HepG2 (cell line): ENCODE results near the gene ACSBG1. TPM values are rescaled to one million over a fixed set of nuclear protein-coding genes. Genes with fewer than 3 reads are reported as not detected.

Source experiments
- ATAC-seq: fragments of 200-7000 bp; cut with Tn5 transposase; 3 replicates; pipeline ENCODE4 v1.9.1; 2020; ENCODE audit warnings: mild to moderate bottlenecking, moderate library complexity
- BruUV-seq: library from RNA; stranded (reverse); fragments of 400-500 nt; replicated peaks from 2 replicates; lab custom pipeline; 2021; lab: Mats Ljungman, UMichigan
- CTCF ChIA-PET: fragments of 300-600 bp; formaldehyde crosslinking; extraction: SDS; loops from one replicate; lab custom pipeline; 2021; ENCODE audit warnings: low total read pairs, inconsistent platforms, low intra/inter-chr PET ratio; lab: Yijun Ruan, JAX
- POLR2A ChIA-PET: fragments of 350-600 bp; sonication (Branson Sonifier 250); formaldehyde crosslinking; loops from one replicate; lab custom pipeline; 2020; ENCODE audit warnings: antibody characterized with exemption, inconsistent platforms; lab: Yijun Ruan, JAX
- DNase-seq: peaks from one replicate; pipeline ENCODE4 v3.0.0-alpha.2; 2015; ENCODE audit warnings: low spot score
- FAIRE-seq: peaks from 3 replicates; lab custom pipeline; 2011; peaks lifted over from hg19 to GRCh38; lab: Jason Lieb, UNC
- H2AFZ ChIP-seq: one replicate; pipeline ENCODE4 v1.6.1; 2011; ENCODE audit warnings: low read length, inconsistent platforms
- H3K27ac ChIP-seq: fragments of 300-600 bp; 3 replicates; pipeline ENCODE4 v1.8.0; 2011; ENCODE audit warnings: mixed run types, mild to moderate bottlenecking, mixed read lengths, low read length, inconsistent platforms; ENCODE audit not compliant: insufficient read depth; ENCODE audit errors: extremely low read length
- H3K27me3 ChIP-seq, 2 experiments: fragments of 200-600 bp in 1 of 2; 2 replicates in 1 of 2; 3 replicates in 1 of 2; pipeline versions ENCODE4 v1.6.0 to v1.8.0; 2011; ENCODE audit warnings: low read length in 2 of 2, mild to moderate bottlenecking in 2 of 2, moderate library complexity in 2 of 2, inconsistent platforms in 1 of 2; ENCODE audit not compliant: insufficient read depth in 2 of 2, control insufficient read depth in 1 of 2
- H3K36me3 ChIP-seq, 2 experiments: fragments of 200-600 bp in 1 of 2; replicated peaks in 1 of 2; 2 replicates in 1 of 2; 3 replicates in 1 of 2; pipeline versions ENCODE4 v1.5.1 to v1.8.0; 2011; ENCODE audit warnings: low read length in 2 of 2, inconsistent platforms in 1 of 2; ENCODE audit not compliant: insufficient read depth in 2 of 2, control insufficient read depth in 1 of 2
- H3K4me1 ChIP-seq: 2 replicates; pipeline ENCODE4 v1.5.1; 2012; ENCODE audit warnings: low read length, inconsistent platforms; ENCODE audit not compliant: insufficient read depth
- H3K4me2 ChIP-seq: 2 replicates; pipeline ENCODE4 v1.6.0; 2011; ENCODE audit warnings: low read depth, low read length, inconsistent platforms
- H3K4me3 ChIP-seq, 3 experiments: fragments of 200-600 bp in 1 of 3; sonication (generic), shearing (Covaris generic) in 1 of 3; replicated peaks in 1 of 3; 2 replicates each; pipeline ENCODE4 v1.5.1; 2011 to 2016; ENCODE audit warnings: low read length in 3 of 3, inconsistent platforms in 2 of 3, low read depth in 2 of 3, mild to moderate bottlenecking in 2 of 3, control low read depth in 1 of 3, mixed read lengths in 1 of 3; ENCODE audit not compliant: insufficient read depth in 1 of 3
- H3K79me2 ChIP-seq: one replicate; pipeline ENCODE4 v1.6.1; 2011; ENCODE audit warnings: low read length, inconsistent platforms; ENCODE audit not compliant: insufficient read depth
- H3K9ac ChIP-seq: 2 replicates; pipeline ENCODE4 v1.6.0; 2011; ENCODE audit warnings: mild to moderate bottlenecking, low read depth, low read length, inconsistent platforms; ENCODE audit not compliant: insufficient read depth
- H3K9me3 ChIP-seq: 2 replicates; pipeline ENCODE4 v1.5.1; 2012; ENCODE audit warnings: mild to moderate bottlenecking, low read length
- H4K20me1 ChIP-seq: 2 replicates; pipeline ENCODE4 v1.6.0; 2011; ENCODE audit warnings: inconsistent platforms, mild to moderate bottlenecking, low read length, moderate library complexity; ENCODE audit not compliant: insufficient read depth
- ARID3A ChIP-seq: IDR thresholded peaks from 2 replicates; pipeline ENCODE4 v1.6.1; 2012; ENCODE audit warnings: low read depth, low read length, improper control_type of control experiment
- KAT2B ChIP-seq: fragments of 150-350 bp; IDR thresholded peaks from 2 replicates; pipeline ENCODE4 v1.6.1; 2014; ENCODE audit warnings: low read depth, low read length, borderline replicate concordance
- POLR2G ChIP-seq: fragments of 200-400 bp; formaldehyde crosslinking; IDR thresholded peaks from 2 replicates; pipeline ENCODE4 v1.6.1; 2018; ENCODE audit warnings: mild to moderate bottlenecking, low read depth, low read length, moderate library complexity
- SP2 ChIP-seq: sonication (generic); formaldehyde crosslinking; IDR thresholded peaks from 2 replicates; pipeline ENCODE4 v1.5.1; 2020; ENCODE audit warnings: mild to moderate bottlenecking, missing genetic modification reagents
- SRF ChIP-seq: IDR thresholded peaks from 2 replicates; pipeline ENCODE4 v1.6.1; 2011; ENCODE audit warnings: mild to moderate bottlenecking, low read depth, low read length, moderate library complexity
- TCF7L2 ChIP-seq: IDR thresholded peaks from 2 replicates; pipeline ENCODE4 v1.6.1; 2011; ENCODE audit warnings: mild to moderate bottlenecking, low read depth, low read length, moderate library complexity
- ZBTB46 ChIP-seq: sonication (generic); formaldehyde crosslinking; IDR thresholded peaks from 2 replicates; pipeline ENCODE4 v1.4.0; 2020; ENCODE audit warnings: mild to moderate bottlenecking, missing genetic modification reagents, borderline replicate concordance
- WGBS: methylation state at CpG from one replicate; pipeline ENCODE4 v1.1.6; 2017; ENCODE audit warnings: low lambda C conversion rate; 5-methylcytosine and 5-hydroxymethylcytosine counted together
- in situ Hi-C: cut with HindIII; loops from 2 replicates; pipeline ENCODE4 v1.10.0; 2017; ENCODE audit warnings: low pct_unique_long_range_greater_than_20kb; ENCODE audit not compliant: extremely low pct_ligation_motif_present
- intact Hi-C: fragments of 100-400 bp; cut with micrococcal nuclease; formaldehyde crosslinking; loops from one replicate; pipeline ENCODE4 v1.10.0; 2022; ENCODE audit not compliant: unreplicated experiment
- polyA plus RNA-seq, 8 experiments: library from polyadenylated mRNA; depleted of rRNA in 3 of 8; stranded (reverse) in 7 of 8; unstranded in 1 of 8; fragments of >200 nt; fragmentation: Illumina TruSeq in 4 of 8; extraction: Trizol in 4 of 8; gene quantifications; 2 replicates each; pipeline versions ENCODE4 v1.2.1 to v1.2.3, GENCODE V29; 2011 to 2016; ENCODE audit warnings: low read depth in 4 of 8, missing spikeins in 1 of 8, mixed read lengths in 1 of 8; ENCODE audit not compliant: insufficient read depth in 1 of 8
- total RNA-seq, 5 experiments: library from RNA; depleted of rRNA; stranded (reverse); fragments of >200 nt; fragmentation: Illumina TruSeq; extraction: Trizol; gene quantifications; 2 replicates each; pipeline ENCODE4 v1.2.3, GENCODE V29; 2016; ENCODE audit warnings: low read depth in 1 of 5

ACSBG1 gene
- total and polyA plus RNA-seq, 2 of the 13 experiments (the other 11 are each of a cell fraction or from before 2014, with no cell fraction given) = 0.35 to 0.81 TPM

- CTCF ChIA-PET = no interaction called here
- no peak overlapping the region for H3K27ac ChIP-seq
- no peak overlapping the region for H3K4me2 ChIP-seq
- H3K27me3 ChIP-seq = peaks cover 0 to 16% of the 10 kb centered on the region in 2 experiments; a peak in 2 of 5 replicates
- no peak overlapping the region for H2AFZ ChIP-seq
- H3K4me1 ChIP-seq = no peaks in the 10 kb centered on the region
- TF ChIP-seq ZBTB46 (CRISPR knock-in tag) = no peak
- no peak for TF ChIP-seq TCF7L2
- TF ChIP-seq KAT2B = no peak
- TF ChIP-seq ARID3A = no peak
- no peak for TF ChIP-seq SRF
- no peak for TF ChIP-seq SP2 (CRISPR knock-in tag)
- TF ChIP-seq POLR2G = no peak
- no peak overlapping the region for H3K9ac ChIP-seq
- ATAC-seq (no peak), FAIRE-seq (no peak), DNase-seq (no peak)
- no peak overlapping the region for H3K4me3 ChIP-seq
- intact Hi-C loops = no loop called here
- no peaks in the 10 kb centered on the region for H3K36me3 ChIP-seq
- H3K9me3 ChIP-seq = no peaks in the 10 kb centered on the region
- POLR2A ChIA-PET = no interaction called here
- BruUV-seq = no TSS peak
- 53% methylated on average over 9 of the region's 9 CpGs for WGBS
- H3K79me2 ChIP-seq = no peaks in the 10 kb centered on the region
- no peaks in the 10 kb centered on the region for H4K20me1 ChIP-seq
- in situ Hi-C loops = no loop called here
Observed at GRCh38 chr15:78265752-78266224, 31.4 kb upstream of the ACSBG1 start.
